ENCODE data around the gene TLE2.

DNA sequence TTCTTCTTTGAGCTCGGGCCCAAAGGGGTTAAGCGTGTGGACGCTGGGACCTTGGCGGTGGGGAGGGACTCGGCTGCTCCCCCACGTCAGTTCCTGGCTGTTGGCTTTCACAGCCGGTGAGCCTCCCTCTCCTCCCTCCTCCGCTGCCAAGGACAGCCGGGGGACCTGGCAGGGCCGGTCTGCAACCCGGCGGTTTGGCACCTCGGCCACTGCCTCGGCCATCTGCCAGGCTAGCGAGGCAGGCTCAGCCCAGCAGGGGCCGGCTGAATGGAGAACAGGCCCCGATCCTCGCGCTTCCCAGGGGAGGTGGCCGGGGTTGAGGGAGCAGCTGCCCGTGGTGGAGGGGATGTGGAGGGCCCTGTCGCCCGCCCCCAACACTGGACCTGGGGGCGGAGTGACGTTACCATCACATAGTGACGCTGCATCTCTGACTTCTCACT, 28.2 kb upstream of the TLE2 start:
- TF ChIP-seq NFE2L2 (IDR thresholded peaks at IDR 0.05; ENCODE audit: low read depth, low read length) (no peak), MAZ (IDR thresholded peaks at IDR 0.05; ENCODE audit: borderline replicate concordance, low read depth, low read length) (no peak), POLR2A (IDR thresholded peaks at IDR 0.05; ENCODE audit: low read depth, low read length) (no peak), MAFK (IDR thresholded peaks at IDR 0.05; ENCODE audit: low read depth, low read length) (no peak), RAD21 (IDR thresholded peaks at IDR 0.05; ENCODE audit: low read length) (no peak), SMC3 (IDR thresholded peaks at IDR 0.05; ENCODE audit: low read depth, low read length) (no peak), BHLHE40 (IDR thresholded peaks at IDR 0.05; ENCODE audit: low read depth, low read length) (no peak), MXI1 (IDR thresholded peaks at IDR 0.05; ENCODE audit: borderline replicate concordance, low read depth, low read length) (no peak)
- TF ChIP-seq, protein P1, sequence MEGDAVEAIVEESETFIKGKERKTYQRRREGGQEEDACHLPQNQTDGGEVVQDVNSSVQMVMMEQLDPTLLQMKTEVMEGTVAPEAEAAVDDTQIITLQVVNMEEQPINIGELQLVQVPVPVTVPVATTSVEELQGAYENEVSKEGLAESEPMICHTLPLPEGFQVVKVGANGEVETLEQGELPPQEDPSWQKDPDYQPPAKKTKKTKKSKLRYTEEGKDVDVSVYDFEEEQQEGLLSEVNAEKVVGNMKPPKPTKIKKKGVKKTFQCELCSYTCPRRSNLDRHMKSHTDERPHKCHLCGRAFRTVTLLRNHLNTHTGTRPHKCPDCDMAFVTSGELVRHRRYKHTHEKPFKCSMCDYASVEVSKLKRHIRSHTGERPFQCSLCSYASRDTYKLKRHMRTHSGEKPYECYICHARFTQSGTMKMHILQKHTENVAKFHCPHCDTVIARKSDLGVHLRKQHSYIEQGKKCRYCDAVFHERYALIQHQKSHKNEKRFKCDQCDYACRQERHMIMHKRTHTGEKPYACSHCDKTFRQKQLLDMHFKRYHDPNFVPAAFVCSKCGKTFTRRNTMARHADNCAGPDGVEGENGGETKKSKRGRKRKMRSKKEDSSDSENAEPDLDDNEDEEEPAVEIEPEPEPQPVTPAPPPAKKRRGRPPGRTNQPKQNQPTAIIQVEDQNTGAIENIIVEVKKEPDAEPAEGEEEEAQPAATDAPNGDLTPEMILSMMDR (conservative IDR thresholded peaks at IDR 0.05; ENCODE audit: low read depth, low read length), result no peak
